ENCODE measurements around the gene PFKM. TPM values are rescaled to one million over a fixed set of nuclear protein-coding genes. Genes with fewer than 3 reads are reported as not detected.
A peak's percentile ranks its signal among the peaks of the same experiment; 100 is the strongest.

PFKM gene
- total and polyA plus RNA-seq, 2 of the 4 experiments (the other 2 are of a cell fraction), result 56.7 to 82.6 TPM

DNA sequence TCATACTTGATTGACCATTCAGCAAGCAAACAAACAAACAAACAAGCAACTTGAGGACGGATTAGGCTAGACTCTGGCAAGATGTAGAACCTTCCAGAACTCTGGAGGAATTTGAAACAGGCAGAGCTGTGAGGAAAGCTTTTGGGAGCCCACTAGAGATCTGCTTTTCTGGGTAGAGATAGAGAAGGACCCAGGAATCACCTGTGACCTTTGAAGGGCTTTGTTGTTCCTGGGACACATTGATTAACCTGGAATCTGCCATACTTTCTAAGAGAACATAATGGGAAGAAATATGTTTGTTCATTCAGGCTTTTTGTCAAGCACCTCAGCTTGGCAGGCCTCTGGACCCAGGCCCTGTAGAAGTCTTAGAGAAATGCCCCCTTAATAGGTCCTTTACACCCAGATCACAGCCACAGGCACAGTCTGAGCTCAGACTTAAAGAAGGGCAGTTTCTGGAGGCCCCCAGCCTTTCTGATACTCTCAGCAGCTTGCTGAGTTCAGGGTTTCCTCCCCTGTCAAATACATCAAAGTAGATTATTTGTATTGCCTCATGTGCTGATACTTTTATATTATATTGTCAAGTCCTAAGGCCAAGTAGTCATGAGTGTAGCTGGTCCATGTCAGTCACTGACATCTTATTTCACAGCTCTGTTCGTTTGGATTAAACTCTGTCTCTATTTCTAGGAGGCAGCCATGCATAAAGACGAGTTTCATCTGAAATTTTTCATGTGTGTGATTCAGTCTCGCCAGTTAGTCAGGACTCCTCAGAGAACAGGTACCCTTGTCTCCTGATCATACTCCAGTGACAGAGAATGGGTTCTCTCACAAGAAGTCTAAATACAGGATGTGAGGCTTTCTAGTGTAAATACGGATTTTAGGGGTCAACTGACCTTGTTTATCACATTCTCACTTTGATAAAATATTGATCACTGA lies 12.2 kb upstream of the PFKM start:
- H3K18ac ChIP-seq (ENCODE audit: low read depth, low read length), result no peak overlapping the region
- DNase-seq, result no peak
- WGBS, 2 experiments (ENCODE audit: extremely low coverage in 2 of 2, insufficient read length in 1 of 2), result no CpG with 5 or more reads among the region's 5 CpGs
- H2BK5ac ChIP-seq (ENCODE audit: low read depth, low read length, poor library complexity, severe bottlenecking), result peak overlapping the region; percentile 93
- H2AFZ ChIP-seq (replicated peaks; ENCODE audit: low read length, poor library complexity), result peak overlapping the region; percentile 99
- H3K27me3 ChIP-seq (ENCODE audit: control insufficient read depth, insufficient read depth, low read length), result 0 out of 2 replicates have a peak, but pooled peaks cover 3% of the 10 kb centered on the region
- dilution Hi-C loops (cut with HindIII; ENCODE audit: low sequenced_read_pairs, unreplicated experiment) (no loop called here), in situ Hi-C loops (cut with MboI; ENCODE audit: low sequenced_read_pairs) (no loop called here), intact Hi-C loops (cut with micrococcal nuclease) (loop anchor here (2.0 kb wide), 1 partner anchor 50 kb away; the partner anchor contains the start of gene ASB8)
- peaks cover 7% of the 10 kb centered on the region for H3K4me1 ChIP-seq (ENCODE audit: control insufficient read depth, insufficient read depth, low read length)
- ChIA-PET CTCF (no interaction called here), POLR2A (ENCODE audit: unreplicated experiment) (no interaction called here)
- peak overlapping the region; percentile 83 for H3K4me3 ChIP-seq (ENCODE audit: insufficient read depth, low read depth, low read length)
- no peak for TF ChIP-seq MXI1 (IDR thresholded peaks at IDR 0.05; ENCODE audit: borderline replicate concordance, low read depth, low read length)
- peak overlapping the region; percentile 95; the same call in 1 of the 2 replicates for H3K4ac ChIP-seq (ENCODE audit: low read depth, low read length)
- peak overlapping the region; percentile 86 for H3K4me2 ChIP-seq (ENCODE audit: low read depth, low read length)
- H3K9me3 ChIP-seq (ENCODE audit: control insufficient read depth, insufficient read depth, low read length), result no peaks in the 10 kb centered on the region
- 0 out of 3 replicates have a peak overlapping the region, but pooled peaks have one; percentile 12 for H2BK15ac ChIP-seq (ENCODE audit: low read depth, low read length)
- H3K27ac ChIP-seq (ENCODE audit: insufficient read depth, low read length), result peak overlapping the region; percentile 93
- no peak overlapping the region for H2AK9ac ChIP-seq (replicated peaks; ENCODE audit: low read depth, low read length, poor library complexity)
- no peak overlapping the region for H2BK20ac ChIP-seq (ENCODE audit: low read depth, low read length)
- H3K9ac ChIP-seq (ENCODE audit: low read depth, low read length), result peak overlapping the region; percentile 89
- no peaks in the 10 kb centered on the region for H3K36me3 ChIP-seq (ENCODE audit: control insufficient read depth, insufficient read depth, low read length)
- peak overlapping the region; percentile 95; the same call in 1 of the 2 replicates for H4K91ac ChIP-seq (ENCODE audit: insufficient read depth, low read depth, low read length)
- H3K9me1 ChIP-seq (ENCODE audit: insufficient read depth, low read length), result 0 out of 2 replicates have a peak, but pooled peaks cover 3% of the 10 kb centered on the region
- H3K56ac ChIP-seq (ENCODE audit: extremely low read depth, insufficient read depth, low read length), result peak overlapping the region; percentile 96
- H2BK120ac ChIP-seq (ENCODE audit: low read depth, low read length), result 0 out of 2 replicates have a peak overlapping the region, but pooled peaks have one; percentile 87
- no peak overlapping the region for H2AK5ac ChIP-seq (ENCODE audit: low read depth, low read length)
- peaks cover 18 to 28% of the 10 kb centered on the region in 2 experiments for H3K79me1 ChIP-seq (ENCODE audit: low read depth in 1 of 2, low read length in 2 of 2)
- H4K5ac ChIP-seq (ENCODE audit: low read depth, low read length), result peak overlapping the region; percentile 84
- no peaks in the 10 kb centered on the region for H4K20me1 ChIP-seq (ENCODE audit: insufficient read depth, low read length)
- peak overlapping the region; percentile 90 for H3K14ac ChIP-seq (replicated peaks; ENCODE audit: low read depth, low read length)
- H3K23ac ChIP-seq (ENCODE audit: low read depth, low read length), result peak overlapping the region; percentile 46; the same call in 1 of the 2 replicates
- no TSS peak for BruUV-seq (replicated peaks)
- ATAC-seq (ENCODE audit: low read depth), result no peak
- H4K8ac ChIP-seq (ENCODE audit: low read depth in 2 of 2, low read length in 2 of 2), result peak overlapping the region; percentile 98 to 100
